Erythroblast (primary cell): ENCODE results near the gene KLC4.

ENCODE experiments used
- GATA1 ChIP-seq: IDR thresholded peaks from 2 replicates; pipeline ENCODE4 v1.6.1; 2011; ENCODE audit warnings: low read depth, mild to moderate bottlenecking, control low read depth, low read length, moderate library complexity
- POLR2A ChIP-seq: IDR thresholded peaks from 2 replicates; pipeline ENCODE4 v1.6.1; 2011; ENCODE audit warnings: mild to moderate bottlenecking, low read length

DNA sequence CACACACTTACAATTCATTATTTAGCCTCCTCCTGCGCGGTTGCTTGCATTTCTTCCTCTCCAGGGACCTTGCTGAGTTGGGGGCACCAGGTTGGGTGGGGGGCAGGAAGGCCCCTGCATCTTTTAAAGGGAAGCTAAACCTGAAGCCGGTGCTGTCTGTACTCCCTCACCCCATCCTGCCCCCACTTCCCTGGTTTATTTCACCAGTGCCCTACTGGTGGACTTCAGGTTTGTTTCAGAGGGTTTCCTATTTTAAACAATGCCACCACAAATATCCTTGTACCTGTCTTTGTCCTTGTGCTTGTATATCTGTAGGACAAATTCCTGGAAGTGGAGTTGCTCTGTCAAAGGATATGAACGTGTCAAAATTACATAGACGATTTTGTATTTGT is 37.7 kb downstream of the KLC4 start:
- TF ChIP-seq POLR2A (no peak), GATA1 (no peak)
